Fibroblast of skin of back (primary cell): ENCODE results near the gene HMOX1.
"Not testable (repeated sequence)": the region's sequence is repeated elsewhere in the genome, so short reads cannot be mapped to it uniquely, and the experiment has no call there.

Source experiments
- DNase-seq: peaks from one replicate; pipeline ENCODE4 v3.0.0-alpha.2; 2013

HMOX1 gene

DNA sequence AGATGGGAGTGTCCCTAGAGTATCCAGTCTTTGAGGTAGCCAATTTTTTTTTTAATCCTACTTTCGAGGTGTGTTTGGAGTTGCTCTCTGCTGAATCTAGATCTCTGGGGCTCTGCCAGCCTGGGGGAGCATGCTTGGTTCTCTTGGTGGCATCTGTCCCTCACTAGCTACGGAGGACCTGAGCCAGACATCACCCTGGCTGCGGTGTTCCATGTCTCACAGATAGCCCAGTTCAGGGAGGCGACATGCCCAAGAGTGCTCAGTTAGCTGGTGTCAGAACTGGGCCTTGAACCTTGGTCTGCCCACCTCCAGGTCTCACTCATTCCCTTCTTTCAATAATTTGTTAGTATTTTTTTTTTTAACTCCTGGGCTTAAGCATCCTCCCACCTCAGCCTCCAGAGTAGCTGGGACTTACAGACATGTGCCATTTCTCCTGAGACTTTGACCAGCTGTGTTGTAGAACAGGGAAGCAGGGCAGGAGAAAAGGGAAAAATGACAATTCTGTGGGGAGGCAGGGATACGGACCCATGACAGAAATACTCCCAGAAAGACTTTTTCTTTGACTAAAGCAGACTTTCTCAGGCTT lies 621 bp downstream of the HMOX1 start:
- no peak for DNase-seq

DNA sequence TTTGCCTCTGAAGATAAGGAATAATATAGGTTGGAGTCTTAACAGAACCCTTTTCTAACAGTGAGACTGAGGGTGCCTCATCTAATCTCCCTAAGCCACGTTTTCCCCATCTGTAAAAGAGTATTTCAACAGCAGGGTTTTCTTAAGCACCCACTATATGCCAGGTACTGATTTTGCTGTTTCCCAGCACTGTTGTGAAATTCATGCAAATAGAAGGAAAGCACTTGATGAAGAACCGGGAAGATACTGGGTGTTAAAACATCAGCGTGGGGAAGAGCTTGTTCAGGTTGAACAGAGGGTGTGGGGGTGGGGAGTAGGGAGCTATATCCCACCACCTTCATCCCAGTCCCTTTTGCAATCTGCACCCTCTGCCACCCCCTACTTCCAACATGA lies 2.8 kb downstream of the HMOX1 start:
- DNase-seq, result no peak

DNA sequence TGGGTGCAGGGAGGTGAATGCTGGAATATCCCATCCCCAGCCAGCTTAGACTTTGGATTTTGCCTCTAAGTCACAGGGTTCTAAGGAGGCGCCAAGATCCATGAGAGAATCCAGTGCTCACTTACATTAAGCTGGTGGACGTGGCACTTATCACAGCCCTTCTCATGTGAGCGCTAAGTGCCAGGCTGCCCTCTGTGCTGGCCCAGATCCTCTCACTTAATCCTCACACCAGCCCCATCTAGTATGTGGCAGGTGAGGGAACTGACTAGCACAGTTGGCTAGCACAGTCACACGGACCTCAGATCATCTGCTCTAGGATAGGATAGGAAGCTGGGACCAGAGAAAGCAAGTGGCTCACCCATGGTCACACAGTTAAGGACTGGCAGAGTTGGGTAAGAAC lies 3.6 kb downstream of the HMOX1 start:
- no peak for DNase-seq

DNA sequence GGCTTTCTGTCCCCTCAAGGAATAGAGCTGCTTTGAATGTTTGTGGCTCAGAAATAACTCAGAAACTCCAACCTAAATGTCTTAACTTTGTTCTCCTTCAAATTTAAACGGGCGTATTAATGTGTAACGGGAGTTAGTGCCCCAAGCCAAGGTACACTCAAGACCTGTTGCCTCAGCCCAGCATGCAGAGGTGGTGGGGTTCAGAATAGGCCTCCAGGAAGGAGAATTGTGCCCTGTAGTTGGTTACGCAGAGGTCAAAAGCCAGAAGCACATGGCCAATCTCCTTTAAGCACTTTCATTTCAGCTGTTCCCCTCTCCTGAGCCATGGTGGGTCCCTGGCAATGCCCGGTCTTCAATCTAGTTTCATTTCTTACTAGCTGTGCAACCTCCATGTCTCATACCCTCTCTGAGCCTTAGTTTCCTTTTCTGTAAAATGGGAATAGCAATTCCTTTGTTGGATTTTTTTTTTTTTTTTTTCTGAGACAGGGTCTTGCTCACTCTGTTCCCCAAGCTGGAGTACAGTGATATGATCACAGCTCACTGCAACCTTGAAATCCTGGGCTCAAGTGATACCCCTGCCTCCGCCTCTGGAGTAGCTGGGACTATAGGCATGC lies 4.2 kb downstream of the HMOX1 start:
- DNase-seq, result no peak

DNA sequence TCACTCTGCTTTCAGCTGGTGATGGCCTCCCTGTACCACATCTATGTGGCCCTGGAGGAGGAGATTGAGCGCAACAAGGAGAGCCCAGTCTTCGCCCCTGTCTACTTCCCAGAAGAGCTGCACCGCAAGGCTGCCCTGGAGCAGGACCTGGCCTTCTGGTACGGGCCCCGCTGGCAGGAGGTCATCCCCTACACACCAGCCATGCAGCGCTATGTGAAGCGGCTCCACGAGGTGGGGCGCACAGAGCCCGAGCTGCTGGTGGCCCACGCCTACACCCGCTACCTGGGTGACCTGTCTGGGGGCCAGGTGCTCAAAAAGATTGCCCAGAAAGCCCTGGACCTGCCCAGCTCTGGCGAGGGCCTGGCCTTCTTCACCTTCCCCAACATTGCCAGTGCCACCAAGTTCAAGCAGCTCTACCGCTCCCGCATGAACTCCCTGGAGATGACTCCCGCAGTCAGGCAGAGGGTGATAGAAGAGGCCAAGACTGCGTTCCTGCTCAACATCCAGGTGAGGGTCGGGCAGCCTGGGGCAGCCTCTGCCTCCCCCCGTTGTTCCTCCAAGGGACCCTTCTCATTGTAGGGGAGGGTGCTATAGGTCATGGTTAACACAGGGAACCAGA lies 5.9 kb downstream of the HMOX1 start:
- DNase-seq, result no peak

DNA sequence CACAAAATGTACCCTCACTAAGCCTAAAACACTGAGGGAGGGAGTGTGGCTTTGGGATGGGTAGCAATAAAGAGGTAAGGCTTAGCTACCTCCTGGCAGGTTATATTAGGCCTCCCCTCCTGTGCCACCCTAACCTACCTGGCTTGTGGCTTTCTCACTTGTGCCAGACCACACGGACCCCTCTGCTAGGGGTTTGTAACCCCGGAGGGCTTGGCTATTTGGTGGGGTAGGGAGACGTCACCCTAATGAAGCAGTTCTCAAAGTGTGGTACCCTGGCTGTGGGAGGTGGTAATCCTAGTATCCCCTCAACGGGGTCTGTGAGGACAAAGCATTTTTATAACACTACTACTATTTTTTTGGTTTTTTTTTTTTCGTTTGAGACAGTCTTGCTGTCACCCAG lies 10.0 kb downstream of the HMOX1 start:
- DNase-seq, result no peak

DNA sequence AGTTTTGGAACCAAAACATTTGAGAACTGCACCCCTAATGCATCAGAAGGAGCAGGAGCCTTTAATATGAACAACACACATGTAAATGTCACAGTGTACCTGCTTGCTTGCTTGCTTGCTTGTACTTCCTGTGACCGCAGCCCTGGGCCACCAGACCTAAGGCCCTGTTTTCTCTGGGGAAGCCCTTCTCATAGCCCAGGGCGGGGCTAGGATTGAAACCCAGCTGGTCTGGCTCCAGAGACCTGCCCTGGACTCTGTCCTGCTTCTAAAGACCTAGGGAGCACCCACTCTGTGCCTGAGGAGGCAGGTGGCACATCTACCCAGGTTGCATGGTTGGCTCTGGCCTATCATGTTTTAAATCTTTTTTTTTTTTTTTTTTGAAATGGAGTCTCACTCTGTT lies 11.5 kb downstream of the HMOX1 start:
- no peak for DNase-seq

DNA sequence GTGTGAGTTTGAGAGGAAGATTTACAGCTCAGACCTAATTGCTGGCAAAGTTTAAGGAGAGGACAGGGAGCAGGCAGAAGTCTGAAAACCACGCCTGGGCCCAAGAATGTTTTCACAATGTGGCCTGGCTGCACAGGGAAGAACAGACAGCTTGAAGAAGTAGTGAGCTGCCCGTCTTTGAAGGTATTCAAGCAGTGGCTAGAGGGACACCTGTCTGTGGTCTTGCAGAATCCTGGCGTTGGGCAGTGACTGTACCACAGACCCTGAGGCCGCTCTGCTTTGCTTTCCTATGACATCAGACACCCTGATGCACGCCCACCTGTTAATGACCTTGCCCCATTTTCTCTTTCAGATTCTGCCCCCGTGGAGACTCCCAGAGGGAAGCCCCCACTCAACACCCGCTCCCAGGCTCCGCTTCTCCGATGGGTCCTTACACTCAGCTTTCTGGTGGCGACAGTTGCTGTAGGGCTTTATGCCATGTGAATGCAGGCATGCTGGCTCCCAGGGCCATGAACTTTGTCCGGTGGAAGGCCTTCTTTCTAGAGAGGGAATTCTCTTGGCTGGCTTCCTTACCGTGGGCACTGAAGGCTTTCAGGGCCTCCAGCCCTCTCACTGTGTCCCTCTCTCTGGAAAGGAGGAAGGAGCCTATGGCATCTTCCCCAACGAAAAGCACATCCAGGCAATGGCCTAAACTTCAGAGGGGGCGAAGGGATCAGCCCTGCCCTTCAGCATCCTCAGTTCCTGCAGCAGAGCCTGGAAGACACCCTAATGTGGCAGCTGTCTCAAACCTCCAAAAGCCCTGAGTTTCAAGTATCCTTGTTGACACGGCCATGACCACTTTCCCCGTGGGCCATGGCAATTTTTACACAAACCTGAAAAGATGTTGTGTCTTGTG lies 12.5 kb downstream of the HMOX1 start:
- DNase-seq, result no peak

DNA sequence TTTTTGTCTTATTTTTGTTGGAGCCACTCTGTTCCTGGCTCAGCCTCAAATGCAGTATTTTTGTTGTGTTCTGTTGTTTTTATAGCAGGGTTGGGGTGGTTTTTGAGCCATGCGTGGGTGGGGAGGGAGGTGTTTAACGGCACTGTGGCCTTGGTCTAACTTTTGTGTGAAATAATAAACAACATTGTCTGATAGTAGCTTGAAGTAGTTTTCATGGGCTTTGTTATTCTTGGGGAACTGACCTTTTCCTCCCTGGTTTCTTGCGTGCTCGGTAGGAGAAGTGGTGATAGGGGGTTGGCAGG lies 13.1 kb downstream of the HMOX1 start:
- DNase-seq, result no peak

DNA sequence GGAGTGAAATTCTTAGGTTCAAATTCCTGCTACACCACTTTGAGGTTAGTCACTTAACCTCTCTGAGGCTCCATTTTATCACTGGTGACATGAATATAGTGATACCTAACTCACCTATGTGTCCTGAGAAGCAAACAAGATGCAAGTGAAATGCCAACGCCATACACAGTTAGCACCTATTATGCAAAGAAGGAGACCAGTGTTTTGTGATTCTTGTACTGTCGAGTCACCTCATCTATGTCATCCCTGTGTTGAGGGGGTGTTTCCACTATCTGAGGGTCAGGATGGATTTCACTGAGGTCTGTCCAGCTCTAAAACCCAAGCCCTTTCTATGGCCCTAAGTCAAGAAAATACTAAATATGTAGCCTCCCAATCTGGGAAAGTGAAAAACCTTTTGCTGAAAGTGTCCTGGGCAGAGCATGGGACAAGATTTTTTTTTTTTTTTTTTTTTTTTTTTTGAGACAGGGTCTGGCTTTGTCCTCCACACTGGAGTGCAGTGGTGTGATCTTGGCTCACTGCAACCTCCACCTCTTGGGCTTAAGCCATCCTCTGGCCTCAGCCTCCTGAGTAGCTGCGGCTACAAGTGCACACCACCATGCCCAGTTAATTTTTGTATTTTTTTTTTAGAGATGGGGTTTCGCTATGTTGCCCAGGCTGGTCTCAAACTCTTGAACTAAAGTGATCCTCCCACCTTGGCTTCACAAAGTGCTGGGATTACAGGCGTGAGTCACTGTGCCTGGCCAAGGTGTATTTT lies 14.1 kb downstream of the HMOX1 start:
- DNase-seq, result no peak

DNA sequence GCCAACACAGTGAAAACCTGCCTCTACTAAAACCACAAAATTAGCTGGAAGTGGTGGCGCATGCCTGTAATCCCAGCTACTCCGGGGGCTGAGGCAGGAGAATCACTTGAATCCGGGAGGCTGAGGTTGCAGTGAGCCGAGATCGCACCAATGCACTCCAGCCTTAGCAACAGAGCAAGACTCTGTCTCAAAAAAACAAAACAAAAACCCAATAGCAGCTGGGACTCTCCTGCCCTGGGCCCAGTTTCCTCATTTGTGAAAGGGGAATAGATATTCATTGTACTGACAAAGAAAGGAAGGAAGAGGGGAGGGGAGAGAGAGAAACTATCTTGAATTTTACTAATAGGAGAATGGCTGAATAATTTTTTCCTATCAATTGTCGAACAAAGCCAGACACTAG lies 15.7 kb downstream of the HMOX1 start:
- not testable (repeated sequence) for DNase-seq

DNA sequence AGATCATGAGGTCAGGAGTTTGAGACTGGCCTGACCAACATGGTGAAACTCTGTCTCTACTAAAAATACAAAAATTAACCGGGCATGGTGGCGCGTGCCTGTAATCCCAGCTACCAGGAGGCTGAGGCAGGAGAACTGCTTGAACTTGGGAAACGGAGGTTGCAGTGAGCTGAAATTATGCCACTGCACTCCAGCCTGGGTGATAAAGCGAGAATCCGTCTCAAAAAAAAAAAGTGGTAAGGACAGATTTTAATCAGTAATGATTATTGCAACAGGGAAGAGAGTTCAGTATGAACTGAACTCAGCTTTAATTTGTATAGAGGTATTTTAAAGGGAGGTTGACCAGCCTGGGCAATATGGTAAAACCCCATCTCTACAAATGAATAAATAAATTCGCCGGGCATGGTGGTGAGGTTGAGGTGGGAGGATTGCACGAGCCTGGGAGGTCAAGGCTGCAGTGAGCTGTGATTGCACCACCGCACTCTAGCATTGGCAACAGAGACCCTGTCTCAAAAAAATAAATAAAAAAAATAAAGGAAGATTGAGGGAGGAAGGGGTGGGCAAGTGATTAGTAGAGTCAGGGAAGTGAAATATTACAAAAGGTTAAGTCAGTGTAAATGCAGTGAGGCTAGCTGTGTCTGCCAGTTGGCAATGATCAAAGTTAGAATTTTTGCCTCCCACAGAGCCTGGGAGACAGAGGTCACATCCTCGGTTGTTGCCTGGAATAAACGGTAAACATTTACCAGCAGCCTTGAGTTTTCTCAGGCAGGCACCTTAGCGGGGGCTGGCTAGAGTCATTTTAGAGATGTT lies 16.4 kb downstream of the HMOX1 start:
- no peak for DNase-seq

DNA sequence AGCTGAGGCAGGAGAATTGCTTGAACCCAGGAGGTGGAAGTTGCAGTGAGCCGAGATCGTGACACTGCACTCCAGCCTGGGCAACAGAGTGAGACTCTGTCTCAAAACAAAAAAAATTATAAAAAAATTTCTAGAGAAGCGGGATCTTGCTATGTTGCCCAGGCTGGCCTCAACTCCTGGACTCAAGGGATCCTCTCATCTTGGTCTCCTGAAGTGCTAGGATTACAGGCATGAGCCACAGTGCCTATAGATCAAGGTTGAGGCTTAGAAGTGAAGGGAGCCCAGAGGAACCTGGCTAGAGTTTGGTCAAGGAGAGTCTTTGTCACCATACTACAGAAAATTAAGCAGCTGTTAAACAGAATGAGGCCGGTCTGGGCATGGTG lies 17.7 kb downstream of the HMOX1 start:
- DNase-seq, result no peak

DNA sequence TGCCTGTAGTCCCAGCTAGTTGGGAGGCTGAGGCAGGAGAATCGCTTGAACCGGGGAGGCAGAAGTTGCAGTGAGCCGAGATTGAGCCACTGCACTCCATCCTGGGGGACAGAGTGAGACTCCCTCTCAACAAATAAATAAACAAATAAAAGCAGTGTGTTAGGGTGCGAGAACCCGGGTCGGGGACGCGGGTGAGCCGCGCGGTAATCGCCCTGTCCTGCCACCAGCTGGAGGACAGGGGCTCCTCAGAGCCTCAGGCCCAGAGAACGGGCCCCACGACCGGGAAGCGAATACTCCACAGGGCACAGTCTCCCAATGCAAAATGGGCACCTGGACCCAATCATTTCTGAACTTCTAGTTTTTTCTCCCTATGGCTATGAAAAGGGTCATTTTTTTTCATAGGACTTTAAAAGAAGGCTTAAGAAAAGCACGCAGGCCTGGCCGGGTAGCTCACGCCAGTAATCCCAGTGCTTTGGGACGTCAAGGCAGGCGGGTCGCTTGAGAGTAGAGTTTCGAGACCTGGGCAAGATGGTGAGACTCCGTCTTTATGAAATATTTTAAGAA lies 18.3 kb downstream of the HMOX1 start:
- no peak for DNase-seq

DNA sequence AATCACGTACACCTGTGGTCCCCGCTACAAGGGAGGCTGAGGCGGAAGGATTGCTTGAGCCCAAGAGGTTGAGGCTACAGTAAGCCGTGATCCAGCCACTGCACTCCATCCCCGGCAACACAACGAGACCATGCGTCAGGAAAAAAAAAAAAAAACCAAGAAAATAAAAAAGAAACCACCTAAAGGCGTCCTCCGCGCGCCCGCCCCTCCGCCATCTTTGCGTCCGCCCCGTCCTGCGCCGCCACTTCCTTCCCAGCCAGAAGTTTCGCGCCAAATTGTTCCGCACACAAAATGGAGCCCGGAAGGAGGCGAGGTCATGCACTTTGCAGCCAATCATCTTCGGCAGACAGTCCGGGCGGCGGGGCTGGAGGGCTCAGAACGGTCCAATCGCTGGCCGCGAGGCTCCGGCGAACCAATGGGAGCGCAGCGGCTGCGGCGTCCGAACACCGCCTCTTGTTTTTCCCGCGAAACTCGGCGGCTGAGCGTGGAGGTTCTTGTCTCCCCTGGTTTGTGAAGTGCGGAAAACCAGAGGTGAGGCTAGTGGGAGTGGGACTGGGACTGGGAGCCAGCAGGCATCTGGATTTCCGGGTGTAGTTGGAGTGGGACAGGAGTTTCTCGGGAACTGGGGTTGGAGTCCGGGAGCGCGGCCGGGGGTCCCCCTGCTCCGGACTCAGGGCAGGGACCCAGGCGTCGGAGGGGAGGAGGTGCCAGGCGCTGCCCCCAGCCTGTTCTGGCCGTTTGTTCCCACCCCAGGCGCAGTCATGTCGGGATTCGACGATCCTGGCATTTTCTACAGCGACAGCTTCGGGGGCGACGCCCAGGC lies 19.0 kb downstream of the HMOX1 start, which contains the start of gene MCM5:
MCM5 (plus strand) TSS at position 463 of the 823 bp plus-strand sequence; CDS start at position 762, 299 bp downstream.
- DNase-seq, result peak; percentile 98

DNA sequence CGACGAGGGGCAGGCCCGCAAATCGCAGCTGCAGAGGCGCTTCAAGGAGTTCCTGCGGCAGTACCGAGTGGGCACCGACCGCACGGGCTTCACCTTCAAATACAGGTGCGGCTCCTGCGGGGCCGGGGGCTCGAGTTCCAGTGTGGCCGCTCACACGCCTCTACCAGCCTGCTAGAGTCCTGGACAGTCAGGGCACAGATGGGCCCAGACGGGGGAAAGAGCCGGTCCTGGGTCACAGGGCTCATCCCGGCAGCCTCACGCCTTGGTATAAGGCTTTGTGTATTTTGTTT lies 19.6 kb downstream of the HMOX1 start:
- DNase-seq, result no peak

DNA sequence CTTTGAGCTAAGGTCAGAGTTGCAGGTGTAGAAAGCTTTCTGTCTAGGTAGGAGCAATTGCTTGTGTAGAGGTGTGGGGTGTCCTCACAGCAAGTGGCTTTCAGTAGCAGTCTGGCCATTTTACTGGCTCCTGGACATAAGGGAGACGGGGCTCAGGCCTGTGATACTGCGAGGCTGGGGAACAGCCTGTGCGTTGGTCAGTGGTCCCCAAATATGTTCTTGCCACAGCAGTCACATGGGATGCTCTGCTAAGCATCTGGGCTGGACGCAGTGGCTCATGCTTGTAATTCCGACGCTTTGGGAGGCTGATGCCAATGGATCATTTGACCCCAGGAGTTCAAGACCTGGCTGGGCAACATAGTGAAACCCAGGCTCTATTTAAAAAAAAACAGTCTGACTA lies 21.0 kb downstream of the HMOX1 start:
- no peak for DNase-seq

DNA sequence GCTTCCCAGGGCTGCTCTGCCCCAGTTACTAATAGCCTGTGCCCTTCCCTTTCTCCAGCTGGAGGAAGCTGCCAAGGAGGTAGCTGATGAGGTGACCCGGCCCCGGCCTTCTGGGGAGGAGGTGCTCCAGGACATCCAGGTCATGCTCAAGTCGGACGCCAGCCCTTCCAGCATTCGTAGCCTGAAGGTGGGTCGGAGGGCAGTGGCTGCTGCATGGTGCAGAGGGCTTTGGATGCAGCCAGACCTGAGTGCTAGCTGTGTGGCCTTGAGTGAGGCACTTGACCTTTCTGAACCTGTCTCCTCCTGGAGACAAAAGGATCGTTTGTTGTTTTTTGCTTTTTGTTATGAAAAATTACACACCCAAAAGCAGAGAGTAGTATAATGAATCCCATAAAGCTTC lies 22.5 kb downstream of the HMOX1 start:
- no peak for DNase-seq

DNA sequence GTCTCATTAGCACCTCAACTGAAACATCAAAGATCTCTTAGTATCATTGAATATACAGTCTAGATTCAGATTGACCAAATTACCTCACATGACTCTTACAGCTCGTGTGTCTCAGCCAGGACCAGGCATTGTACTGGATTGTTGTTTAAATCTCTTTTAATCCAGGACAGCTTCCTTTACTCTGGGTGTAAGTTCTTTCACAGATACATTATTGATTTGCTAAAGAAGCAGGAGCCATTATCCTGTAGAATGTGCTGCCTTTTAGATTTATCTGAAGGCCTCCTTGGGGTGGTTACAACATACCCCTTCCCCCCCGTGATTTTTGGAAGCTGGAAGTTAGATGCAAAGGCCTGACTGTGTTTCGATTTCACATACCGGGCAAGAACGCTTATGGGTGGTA lies 23.3 kb downstream of the HMOX1 start:
- no peak for DNase-seq

DNA sequence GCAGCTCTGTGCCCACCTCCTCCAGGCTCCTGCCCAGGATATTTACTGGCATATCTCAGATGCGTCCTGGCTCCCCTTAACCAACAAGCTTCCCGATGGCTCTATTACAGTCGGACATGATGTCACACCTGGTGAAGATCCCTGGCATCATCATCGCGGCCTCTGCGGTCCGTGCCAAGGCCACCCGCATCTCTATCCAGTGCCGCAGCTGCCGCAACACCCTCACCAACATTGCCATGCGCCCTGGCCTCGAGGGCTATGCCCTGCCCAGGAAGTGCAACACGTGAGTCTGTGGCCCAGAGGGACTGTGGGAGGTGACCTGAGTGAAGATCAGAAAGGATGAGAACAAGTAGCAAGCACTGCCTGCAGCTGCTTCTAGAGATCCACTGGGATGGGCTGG lies 25.5 kb downstream of the HMOX1 start:
- DNase-seq, result no peak

DNA sequence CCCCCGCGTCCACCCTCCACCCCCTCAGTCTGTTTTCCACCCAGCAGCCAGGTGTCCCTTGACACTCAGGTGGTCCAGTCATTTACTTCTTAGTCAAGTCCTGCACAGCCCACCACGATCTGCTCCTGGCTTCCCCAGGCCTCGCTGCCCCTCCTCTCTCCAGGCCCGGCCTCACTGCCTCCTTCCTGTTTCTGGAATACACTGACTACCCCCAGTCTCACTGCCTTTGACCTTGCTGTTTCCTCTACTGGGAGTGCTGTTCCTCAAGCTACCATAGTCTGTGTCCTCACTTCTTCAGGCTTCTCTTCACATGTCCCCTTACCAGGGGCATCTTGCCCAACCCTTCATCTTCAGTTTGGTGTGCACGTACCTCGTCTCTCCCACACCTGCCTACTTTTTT lies 26.5 kb downstream of the HMOX1 start:
- DNase-seq, result no peak
